ENCODE results near the gene MRI1.
"Not testable (repeated sequence)": the region's sequence is repeated elsewhere in the genome, so short reads cannot be mapped to it uniquely, and the experiment has no call there.

Gene MRI1

DNA sequence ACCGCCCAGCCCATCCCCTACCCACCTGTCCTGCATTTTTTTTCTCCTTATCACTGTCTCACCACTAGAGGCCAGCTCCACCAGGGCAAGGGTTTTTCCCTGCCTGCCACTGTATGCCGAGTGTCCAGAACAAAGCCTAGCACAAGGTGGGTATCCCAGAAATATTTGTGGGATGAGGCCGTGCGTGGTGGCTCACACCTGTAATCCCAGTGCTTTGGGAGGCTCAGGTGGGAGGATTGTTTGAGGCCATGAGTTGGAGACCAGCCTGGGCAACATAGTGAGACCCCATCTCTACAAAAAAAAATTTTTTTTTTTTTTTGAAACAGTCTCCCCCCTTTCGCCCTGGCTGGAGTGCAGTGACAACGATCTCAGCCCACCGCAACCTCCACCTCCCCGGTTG, 2.9 kb upstream of the MRI1 start:
- DNase-seq (ENCODE audit: low read depth in 2 of 2), result no peak

DNA sequence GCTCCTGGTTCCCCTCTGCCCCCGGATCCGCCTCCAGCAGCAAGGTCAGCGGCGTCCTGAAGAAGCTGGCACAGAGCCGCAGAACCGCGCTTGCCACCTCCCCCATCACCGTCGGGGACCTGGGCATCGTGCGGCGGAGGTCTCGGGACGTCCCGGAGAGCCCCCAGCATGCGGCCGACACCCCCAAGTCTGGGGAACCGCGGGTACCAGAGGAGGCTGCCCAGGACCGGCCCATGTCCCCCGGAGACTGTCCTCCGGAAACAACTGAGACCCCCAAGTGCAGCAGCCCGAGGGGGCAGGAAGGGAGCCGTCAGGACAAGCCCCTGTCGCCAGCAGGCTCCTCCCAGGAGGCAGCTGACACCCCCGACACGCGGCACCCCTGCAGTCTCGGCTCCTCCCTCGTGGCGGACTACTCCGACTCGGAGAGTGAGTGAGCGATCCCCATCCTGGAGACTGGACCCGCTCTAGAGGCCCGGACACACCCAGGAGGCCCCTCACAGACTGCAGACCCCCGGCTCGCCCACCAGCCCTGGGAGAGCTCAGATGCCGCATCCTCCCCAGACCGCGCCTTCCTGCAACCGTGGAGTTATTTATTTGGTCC, 1.6 kb upstream of the MRI1 start:
- DNase-seq (ENCODE audit: low read depth in 2 of 2), result no peak

DNA sequence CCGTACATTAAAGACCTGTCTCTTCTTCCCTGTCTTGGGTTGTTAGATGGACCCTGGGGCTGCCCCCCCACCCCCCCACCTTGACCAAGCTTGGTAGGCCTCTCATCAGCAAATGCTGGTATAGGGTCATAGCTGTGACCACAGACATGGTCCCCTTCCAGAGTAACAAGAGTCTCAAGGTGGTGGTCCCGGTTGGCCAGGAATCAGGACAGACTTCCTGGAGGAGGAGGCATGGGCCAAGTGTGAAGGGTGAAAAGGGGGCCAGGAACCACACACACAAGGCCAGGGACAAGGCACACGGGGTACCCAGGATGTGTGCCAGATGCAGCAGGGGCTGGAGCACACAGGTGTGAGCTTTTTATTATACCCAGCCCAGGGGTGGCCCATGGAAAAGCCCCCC, 1.1 kb upstream of the MRI1 start:
- DNase-seq (ENCODE audit: low read depth in 2 of 2), result no peak

DNA sequence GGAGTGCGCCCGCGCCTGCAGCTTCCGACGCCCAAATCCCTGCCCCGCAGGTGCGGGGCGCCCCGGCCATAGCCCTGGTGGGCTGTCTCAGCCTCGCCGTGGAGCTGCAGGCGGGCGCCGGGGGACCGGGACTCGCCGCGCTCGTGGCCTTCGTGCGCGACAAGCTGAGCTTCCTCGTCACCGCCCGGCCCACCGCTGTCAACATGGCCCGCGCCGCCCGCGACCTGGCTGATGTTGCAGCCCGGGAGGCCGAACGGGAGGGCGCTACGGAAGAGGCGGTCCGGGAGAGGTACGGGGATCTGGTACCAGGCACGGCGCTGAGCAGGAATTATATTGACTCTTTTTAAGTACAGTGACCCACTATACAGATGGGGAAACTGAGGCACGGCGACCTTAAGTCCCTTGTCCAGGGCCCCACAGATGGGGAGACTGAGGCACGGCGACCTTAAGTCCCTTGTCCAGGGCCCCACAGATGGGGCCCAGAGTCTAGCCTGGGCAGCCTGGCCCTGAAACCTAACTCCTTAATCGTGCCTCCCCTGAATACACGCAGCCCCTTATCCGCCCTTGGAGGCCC, 586 bp downstream of the MRI1 start:
- DNase-seq (ENCODE audit: low read depth in 2 of 2), result peak in 1 of 2 donors; percentile 30

DNA sequence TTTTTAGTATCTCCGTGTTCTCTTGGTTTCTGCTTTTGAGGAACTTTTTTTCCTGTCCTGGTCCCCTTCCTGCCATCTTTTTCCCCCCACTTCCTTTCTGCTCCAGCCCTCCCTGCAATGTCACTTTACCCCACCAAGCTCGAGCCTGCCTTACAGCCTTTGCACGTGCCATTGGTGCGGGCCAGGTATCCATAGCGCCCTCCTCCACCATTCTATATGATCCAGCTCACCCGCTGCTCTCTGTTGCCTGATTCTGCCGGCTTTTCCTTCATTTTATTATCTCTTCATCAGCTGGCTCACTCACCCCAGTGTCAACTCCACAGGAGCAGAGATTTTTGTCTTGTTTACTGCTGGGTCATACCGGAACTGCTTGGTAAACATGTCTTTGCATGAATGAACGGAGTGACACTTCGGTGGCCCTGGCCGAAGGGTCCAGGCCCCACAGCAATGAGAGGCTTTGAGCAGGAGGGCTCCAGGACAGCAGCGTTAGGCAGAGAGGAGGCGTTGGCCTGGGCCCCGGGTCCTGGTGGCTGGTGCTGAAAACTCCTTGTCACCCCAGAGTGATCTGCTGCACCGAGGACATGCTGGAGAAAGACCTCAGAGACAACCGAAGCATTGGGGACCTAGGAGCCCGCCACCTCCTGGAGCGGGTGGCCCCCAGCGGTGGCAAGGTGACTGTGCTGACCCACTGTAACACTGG, 1.2 kb downstream of the MRI1 start:
- no peak for DNase-seq (ENCODE audit: low read depth in 2 of 2)

DNA sequence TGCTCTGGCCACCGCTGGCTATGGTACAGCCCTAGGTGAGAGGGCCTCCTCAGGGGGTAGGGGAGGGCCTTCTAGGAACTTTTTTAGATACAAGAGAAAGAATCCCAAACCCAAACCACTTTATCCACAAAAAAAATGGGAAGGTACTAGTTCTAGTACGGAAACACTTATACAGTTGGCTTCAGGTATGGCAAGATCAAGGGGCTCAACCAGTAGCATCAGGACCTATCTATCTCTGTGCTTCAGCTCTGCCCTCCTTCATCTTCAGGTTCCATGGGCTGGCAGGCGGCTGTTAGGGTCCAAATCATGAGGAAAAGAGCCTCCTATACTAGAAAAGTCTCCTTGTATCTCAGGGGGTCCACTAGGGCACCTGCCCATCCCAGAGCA, 1.8 kb downstream of the MRI1 start:
- no peak for DNase-seq (ENCODE audit: low read depth in 2 of 2)

DNA sequence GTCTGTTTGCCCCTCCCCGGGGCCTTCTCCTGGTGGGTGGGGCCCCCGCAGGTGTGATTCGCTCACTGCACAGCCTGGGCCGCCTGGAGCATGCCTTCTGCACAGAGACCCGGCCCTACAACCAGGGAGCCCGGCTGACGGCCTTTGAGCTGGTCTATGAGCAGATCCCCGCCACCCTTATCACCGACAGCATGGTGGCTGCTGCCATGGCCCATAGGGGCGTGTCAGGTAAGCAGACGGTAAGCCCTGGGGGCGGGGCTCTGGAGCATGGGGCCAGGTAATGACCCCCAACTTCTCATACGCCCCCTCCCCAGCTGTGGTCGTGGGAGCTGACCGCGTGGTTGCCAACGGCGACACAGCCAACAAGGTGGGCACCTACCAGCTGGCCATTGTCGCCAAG, 4.2 kb downstream of the MRI1 start:
- DNase-seq (ENCODE audit: low read depth in 2 of 2), result no peak

DNA sequence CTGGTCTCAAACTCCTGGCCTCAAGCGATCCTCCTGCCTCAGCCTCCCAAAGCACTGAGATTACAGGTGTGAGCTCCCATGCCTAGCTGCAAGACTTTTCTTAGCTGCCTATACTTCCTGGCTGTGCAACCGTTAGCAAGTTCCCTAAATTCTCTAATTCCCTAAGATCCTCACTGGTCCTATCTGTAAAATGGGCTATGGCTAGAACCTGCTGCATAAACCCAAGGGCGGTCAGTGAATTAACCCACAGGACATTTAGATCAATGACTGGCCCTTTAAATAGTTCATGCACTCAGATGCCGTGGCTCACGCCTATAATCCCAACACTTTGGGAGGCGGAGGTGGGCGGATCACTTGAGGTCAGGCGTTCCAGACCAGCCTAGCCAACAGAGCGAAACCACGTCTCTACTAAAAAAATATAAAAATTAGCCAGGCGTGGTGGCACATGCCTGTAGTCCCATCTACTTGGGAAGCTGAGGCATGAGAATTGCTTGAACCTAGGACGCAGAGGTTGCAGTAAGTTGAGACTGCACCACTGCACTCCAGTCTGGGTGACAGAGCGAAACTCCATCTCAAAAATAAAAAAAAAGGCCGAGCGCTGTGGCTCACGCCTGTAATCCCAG, 5.8 kb downstream of the MRI1 start:
- no peak for DNase-seq (ENCODE audit: low read depth in 2 of 2)

DNA sequence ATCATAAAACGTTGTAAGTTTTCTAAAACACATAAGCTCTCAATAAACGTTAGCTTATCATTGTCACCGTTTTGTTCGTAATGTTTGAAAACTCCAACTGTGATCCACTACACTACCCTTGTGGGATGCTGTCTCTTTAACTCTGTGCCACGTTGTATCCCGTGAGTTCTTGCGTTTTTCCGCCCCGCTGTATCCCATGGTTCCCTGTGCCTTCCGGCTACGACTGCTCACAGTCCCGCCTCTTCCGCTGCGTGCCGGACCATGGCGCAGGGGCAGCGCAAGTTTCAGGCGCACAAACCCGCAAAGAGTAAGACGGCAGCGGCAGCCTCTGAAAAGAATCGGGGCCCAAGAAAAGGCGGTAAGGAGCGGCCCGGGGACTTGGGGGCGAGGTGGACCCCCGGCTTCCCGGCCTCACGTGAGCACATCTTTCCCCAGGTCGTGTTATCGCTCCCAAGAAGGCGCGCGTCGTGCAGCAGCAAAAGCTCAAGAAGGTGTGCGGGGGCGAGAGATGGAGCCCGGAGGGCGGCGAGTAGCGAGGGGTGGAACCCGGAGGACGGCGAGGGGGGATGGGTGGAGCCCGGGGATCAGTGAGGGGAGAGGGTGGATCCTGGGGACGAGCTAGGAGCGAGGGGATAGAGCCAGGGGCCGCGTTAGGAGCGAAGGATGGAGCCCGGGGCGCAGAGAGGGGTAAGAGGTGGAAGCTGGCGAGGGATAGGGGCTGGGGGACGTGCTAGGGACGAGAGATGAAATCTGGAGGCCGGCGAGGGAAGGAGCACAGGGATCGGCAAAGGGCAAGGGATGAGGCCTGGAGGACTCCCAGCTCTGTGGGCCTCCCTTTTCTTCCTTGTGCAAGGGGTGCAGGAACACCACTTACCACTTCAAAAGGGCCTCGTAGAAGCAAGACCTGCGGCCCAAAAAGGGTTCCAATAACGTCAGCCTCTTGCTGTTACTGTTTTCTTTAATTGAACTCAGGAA, 10.2 kb downstream of the MRI1 start, which contains the start of gene C19orf53:
TSS of gene C19orf53 (plus strand) at position 240 of the 975 bp plus-strand sequence. CDS start at position 262, 22 bp downstream.
- peak; percentile 73 to 75 for DNase-seq (ENCODE audit: low read depth in 2 of 2)

DNA sequence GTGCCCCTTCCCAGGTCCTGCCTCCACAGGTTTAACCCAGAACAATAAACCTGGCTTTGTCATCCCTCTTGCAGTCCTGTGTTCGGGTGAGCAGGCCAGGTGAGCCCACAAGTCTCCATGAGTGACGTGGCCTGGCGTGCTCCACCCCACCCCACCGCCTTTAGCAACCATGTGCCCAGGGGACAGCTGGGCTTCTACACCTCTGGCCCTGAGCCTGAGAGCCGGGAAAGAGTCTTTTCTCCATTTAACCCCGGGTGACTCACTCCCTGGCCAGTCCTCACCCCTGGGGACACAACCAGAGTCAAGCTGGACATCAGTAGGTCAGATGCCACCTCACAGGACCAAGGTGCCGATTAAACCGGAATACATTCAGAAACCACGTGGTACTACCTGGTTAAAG, 14.1 kb downstream of the MRI1 start:
- DNase-seq (ENCODE audit: low read depth in 2 of 2), result no peak

DNA sequence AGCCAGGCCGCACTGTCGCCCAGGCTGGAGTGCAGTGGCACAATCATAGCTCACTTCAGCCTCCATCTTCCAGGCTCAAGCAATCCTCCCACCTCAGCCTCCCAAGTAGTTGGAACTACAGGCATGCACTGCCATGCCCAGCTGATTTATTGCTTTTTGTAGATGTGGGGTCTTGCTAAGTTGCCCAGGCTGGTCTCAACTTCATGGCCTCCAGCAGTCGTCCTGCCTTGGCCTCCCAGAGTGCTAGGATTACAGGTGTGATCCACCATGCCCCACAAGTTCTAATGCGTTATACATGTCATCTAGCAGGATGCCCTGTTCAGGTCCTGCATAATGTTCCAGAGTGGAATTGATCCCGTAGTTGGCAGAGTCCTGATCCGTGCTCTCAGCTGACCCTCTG, 14.5 kb downstream of the MRI1 start:
- no peak for DNase-seq (ENCODE audit: low read depth in 2 of 2)

DNA sequence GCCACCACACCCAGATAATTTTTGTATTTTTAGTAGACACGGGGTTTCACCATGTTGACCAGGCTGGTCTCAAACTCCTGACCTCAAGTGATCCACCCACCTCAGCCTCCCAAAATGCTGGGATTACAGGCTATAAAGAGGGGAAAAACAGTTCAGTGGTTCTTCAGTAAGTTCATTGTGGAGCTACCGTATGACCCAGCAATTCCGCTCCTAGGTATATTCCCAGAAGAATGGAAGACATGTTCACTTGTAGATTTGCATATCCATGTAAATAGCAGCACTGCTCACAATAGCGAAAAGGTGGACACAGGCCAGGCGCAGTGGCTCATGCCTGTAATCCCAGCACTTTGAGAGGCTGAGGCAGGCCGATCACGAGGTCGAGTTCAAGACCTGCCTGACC, 15.5 kb downstream of the MRI1 start:
- DNase-seq (ENCODE audit: low read depth in 2 of 2), result not testable (repeated sequence)

DNA sequence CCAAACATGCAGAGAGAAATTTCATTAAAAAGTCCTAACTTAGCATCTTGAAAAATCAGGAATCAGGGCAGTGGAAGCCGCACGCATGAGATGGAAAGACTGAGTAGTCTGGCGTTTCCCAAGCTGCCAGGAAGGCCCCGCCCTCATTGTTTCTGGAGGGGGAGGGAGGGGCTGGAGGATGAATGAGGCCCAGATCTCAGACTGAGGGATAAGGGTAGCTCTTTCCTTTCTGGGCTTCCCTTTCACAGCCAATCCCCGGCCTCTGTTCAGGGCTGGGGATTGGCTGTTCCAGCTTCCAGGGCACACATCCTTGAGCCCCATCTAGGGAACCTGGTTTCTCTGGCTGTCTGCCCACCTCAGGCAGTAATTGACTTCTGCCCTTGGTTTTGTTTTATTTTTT, 17.2 kb downstream of the MRI1 start:
- DNase-seq (ENCODE audit: low read depth in 2 of 2), result no peak

DNA sequence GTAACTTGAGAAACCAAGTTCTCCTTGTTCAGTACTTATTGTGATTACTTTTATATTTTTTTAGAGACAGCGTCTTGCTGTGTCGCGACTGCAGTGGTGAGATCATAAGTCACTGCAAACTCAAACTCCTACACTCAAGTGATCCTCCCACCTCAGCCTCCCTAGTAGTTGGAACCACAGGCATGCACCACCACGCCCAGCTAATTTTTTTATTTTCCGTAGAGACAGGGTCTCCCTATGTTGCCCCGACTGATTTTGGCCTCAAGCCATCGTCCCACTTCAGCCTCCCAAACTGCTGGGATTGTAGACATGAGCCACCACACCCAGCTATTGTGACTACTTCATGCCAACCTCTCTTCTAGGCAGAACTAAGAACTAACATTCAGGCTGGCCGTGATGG, 18.2 kb downstream of the MRI1 start:
- no peak for DNase-seq (ENCODE audit: low read depth in 2 of 2)

DNA sequence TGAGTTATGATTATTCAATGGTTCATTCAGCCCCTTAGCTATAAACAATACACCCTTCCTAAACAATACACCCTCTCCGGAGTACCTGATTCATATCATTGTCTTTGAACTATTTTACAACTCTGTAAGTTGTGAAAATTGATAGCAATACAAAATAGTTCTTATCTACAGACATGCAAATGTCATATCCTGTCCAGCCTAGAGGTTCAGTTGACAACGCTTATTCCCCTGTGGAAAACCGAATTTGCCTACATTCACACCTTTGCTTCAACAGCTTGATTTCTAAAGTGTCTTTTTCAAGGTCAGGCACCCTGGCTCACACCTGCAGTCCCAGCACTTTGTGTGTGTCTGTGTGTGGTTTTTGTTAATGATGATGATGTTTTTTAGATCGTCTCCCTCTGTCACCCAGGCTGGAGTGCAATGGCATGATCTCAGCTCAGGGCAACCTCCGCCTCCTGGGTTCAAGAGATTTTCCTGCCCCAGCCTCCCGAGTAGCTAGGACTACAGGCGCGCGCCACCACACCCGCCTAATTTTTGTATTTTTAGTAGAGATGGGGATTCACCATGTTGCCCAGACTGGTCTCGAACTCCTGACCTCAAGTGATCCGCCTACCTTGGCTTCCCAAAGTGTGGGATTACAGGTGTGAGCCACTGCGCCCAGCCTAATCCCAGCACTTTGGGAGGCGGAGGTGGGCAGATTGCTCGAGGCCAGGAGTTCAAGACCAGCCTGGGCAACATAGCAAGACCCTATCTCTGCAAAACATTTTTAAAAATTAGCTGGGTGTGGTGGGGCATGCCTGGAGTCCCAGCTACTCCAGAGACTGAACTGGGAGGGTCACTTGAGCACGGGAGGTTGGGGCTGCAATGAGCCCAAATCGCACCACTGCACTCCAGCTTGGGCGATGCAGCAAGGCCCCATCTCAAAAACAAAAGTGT, 19.5 kb downstream of the MRI1 start:
- no peak for DNase-seq (ENCODE audit: low read depth in 2 of 2)

DNA sequence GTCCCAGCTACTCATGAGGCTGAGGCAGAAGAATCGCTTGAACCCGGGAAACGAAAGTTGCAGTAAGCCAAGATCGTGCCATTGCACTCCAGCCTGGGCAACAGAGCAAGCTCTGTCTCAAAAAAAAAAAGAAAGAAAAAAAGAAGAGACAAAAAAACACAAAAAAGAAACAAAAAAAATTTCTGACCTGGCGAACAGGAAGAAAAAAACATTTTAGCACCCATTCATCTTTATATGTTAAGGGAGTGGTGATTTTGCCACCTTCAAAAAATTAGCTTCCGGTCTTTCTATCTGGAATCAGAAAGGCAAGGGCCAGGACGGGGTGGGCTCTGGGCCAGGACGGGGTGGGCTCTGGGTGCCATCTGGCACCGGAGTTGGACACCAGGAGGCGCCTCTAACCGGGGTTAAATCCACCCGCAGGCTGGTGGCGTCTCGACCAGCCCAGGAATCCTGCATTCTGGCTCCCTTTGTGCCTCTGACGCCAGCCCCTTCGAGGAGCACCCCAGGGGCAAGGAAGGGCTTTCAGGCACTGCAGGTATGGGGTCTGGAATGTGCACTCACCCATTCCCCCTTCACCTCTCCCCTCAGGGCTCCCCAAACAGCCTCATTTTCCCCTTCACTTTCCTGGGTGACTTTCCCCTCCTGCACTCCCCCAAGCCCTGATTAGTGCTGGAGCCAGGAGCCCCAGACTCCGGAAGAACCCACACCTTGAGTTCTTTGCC, 20.6 kb downstream of the MRI1 start:
- DNase-seq (ENCODE audit: low read depth in 2 of 2), result peak; percentile 49 to 68

DNA sequence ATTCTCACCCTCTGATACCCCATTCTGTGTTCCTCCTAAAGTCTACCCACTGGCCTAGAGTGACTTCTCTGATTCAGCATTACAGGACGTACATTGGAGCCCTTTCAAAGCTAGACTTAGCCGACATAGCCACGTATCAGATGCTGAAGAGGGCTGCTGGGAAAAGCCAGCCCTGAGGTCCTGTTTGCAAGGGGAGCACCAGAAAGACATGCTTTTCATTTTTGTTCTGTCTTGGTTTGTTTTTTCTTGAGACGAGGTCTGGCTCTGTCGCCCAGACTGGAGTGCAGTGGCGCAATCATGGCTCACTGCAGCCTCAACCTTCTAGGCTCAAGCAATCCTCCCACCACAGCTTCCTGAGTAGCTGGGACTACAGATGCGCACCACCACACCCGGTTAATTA, 24.7 kb downstream of the MRI1 start:
- no peak for DNase-seq (ENCODE audit: low read depth in 2 of 2)

DNA sequence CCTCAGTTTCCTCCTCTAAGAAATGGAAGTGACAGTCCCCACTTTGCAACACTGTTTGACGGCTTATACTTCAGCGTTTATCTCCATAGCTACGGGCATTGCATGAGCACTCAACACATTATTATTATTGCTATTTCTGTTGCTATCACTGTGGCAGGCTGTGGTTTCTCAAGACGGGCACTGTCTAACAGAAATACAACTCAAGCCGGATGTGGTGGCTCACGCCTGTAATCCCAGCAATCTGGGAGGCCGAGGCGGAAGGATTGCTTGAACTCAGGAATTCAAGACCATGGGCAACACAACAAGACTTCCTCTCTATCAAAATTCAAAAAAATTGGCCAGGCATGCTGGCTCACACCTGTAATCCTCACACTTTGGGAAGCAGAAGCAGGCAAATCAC, 26.0 kb downstream of the MRI1 start:
- no peak for DNase-seq (ENCODE audit: low read depth in 2 of 2)

DNA sequence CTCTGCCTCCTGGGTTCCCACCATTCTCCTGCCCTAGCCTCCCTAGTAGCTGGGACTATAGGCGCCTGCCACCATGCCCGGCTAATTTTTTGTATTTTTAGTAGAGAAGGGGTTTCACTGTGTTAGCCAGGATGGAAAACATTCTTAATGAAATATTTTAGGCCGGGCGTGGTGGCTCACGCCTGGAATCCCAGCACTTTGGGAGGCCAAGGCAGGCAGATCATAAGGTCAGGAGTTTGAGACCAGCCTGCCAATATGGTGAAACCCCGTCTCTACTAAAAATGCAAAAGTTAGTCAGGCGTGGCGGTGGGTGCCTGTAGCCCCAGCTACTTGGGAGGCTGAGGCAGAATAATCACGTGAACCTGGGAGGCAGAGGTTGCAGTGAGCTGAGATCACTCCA, 29.0 kb downstream of the MRI1 start:
- not testable (repeated sequence) for DNase-seq (ENCODE audit: low read depth in 2 of 2)

DNA sequence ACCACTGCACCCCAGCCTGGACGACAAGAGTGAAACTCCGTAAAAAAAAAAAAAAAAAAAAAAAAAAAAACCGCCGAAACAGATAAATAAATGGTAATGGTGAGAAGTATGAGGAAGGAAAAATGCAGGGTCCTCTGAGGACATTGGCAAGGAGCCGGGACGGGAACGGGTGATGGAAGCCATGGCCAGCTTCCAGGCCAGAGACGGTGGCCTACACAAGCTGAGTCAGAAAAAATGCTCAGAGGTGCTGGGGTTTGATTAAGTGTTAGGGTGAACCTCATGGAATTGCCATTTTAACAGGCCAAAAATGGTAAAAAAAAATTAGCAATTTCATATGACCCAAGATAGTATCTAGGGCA, 30.1 kb downstream of the MRI1 start:
- DNase-seq (ENCODE audit: low read depth in 2 of 2), result no peak

Data from stimulated activated CD8-positive, alpha-beta memory T cell treated with anti-CD3 and anti-CD28 coated beads, Interleukin-2, amount 100 ng/mL, for 1 hour (primary cell).